ENCODE results near the gene FOXF2. TPM values are rescaled to one million over a fixed set of nuclear protein-coding genes. Genes with fewer than 3 reads are reported as not detected.
"Not testable (repeated sequence)": the region's sequence is repeated elsewhere in the genome, so short reads cannot be mapped to it uniquely, and the experiment has no call there.

Gene FOXF2
- total RNA-seq, 2 donors from 2014 or later: 0.11 TPM; not detected in 1

DNA sequence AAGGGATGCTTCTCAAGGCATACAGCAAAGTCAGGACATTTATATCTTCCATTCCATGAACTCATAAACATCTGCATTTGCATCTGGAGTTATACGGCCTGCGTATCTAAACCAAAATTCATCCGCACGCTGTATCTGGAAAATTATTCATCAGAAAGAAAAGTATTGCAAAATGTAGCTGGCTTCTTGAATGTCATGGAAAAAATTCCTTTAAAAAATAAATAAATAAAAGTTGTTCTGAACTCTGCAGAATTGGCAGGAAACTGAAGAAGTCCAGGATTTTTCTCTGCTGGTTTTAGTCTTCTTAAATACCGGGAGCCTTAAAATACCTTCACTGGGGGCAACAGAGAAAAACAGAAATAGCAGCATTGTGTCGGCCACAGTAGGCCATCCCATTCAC, 23.7 kb upstream of the FOXF2 start:
- no peak overlapping the region for H3K4me3 Mint-ChIP-seq
- 91 to 93% methylated on average over 3 to 6 of the region's 6 CpGs for WGBS, 2 experiments (ENCODE audit: insufficient coverage in 1 of 2, insufficient read length in 1 of 2)
- Histone ChIP-seq H3K9me3 (ENCODE audit: control insufficient read depth, low read length) (peaks cover 7% of the 10 kb centered on the region), H3K9ac (ENCODE audit: extremely low read depth, low read length, poor library complexity, severe bottlenecking) (no peak overlapping the region), H3K36me3 (ENCODE audit: control insufficient read depth, insufficient read depth, low read length) (no peaks in the 10 kb centered on the region), H3K4me1 (ENCODE audit: control insufficient read depth, insufficient read depth, low read length) (no peaks in the 10 kb centered on the region), H3K4me3 (ENCODE audit: low read length) (no peak overlapping the region), H3K27ac (ENCODE audit: low read depth, low read length) (no peak overlapping the region), H3K27me3 (ENCODE audit: control insufficient read depth, insufficient read depth, low read length, poor library complexity, severe bottlenecking) (peaks cover 15% of the 10 kb centered on the region)
- H3K4me1 Mint-ChIP-seq: peaks cover 6% of the 10 kb centered on the region
- DNase-seq: no peak
- TF ChIP-seq, protein P1, sequence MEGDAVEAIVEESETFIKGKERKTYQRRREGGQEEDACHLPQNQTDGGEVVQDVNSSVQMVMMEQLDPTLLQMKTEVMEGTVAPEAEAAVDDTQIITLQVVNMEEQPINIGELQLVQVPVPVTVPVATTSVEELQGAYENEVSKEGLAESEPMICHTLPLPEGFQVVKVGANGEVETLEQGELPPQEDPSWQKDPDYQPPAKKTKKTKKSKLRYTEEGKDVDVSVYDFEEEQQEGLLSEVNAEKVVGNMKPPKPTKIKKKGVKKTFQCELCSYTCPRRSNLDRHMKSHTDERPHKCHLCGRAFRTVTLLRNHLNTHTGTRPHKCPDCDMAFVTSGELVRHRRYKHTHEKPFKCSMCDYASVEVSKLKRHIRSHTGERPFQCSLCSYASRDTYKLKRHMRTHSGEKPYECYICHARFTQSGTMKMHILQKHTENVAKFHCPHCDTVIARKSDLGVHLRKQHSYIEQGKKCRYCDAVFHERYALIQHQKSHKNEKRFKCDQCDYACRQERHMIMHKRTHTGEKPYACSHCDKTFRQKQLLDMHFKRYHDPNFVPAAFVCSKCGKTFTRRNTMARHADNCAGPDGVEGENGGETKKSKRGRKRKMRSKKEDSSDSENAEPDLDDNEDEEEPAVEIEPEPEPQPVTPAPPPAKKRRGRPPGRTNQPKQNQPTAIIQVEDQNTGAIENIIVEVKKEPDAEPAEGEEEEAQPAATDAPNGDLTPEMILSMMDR (conservative IDR thresholded peaks at IDR 0.05): no peak
- H3K36me3 Mint-ChIP-seq (ENCODE audit: low read depth): no peaks in the 10 kb centered on the region
- no peak overlapping the region for H3K27ac Mint-ChIP-seq
- H3K27me3 Mint-ChIP-seq (ENCODE audit: insufficient read depth): peaks cover 47% of the 10 kb centered on the region
- peaks cover 12% of the 10 kb centered on the region for H3K9me3 Mint-ChIP-seq

DNA sequence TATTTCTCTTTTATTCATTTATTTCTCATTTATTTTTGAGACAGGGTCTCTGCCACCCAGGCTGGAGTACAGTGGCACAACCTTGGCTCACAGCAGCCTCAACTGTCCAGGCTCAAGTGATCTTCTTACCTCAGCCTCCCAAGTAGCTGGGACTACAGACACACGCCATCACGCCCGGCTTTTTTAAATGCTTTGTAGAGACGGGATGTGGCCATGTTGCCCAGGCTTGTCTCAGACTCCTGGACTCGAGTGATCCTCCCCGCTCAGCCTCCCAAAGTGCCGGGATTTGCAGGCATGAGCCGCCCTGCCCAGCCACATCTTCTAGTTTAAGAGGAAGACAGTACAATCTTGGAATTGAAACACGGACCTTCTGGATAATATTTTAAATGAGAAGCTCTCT, 21.6 kb upstream of the FOXF2 start:
- no peak for DNase-seq
- peaks cover 6% of the 10 kb centered on the region for H3K4me1 Mint-ChIP-seq
- peaks cover 18% of the 10 kb centered on the region for H3K27me3 ChIP-seq (ENCODE audit: control insufficient read depth, insufficient read depth, low read length, poor library complexity, severe bottlenecking)
- H3K4me3 ChIP-seq (ENCODE audit: low read length): no peak overlapping the region
- no peaks in the 10 kb centered on the region for H3K36me3 Mint-ChIP-seq (ENCODE audit: low read depth)
- no peaks in the 10 kb centered on the region for H3K4me1 ChIP-seq (ENCODE audit: control insufficient read depth, insufficient read depth, low read length)
- peaks cover 8% of the 10 kb centered on the region for H3K9me3 Mint-ChIP-seq
- H3K27ac ChIP-seq (ENCODE audit: low read depth, low read length): no peak overlapping the region
- no peak overlapping the region for H3K4me3 Mint-ChIP-seq
- WGBS, 2 experiments (ENCODE audit: insufficient coverage in 1 of 2, insufficient read length in 1 of 2): 89 to 94% methylated on average over 6 to 9 of the region's 9 CpGs
- TF ChIP-seq, protein P1 (conservative IDR thresholded peaks at IDR 0.05): no peak
- H3K27me3 Mint-ChIP-seq (ENCODE audit: insufficient read depth): peaks cover 59% of the 10 kb centered on the region
- peaks cover 7% of the 10 kb centered on the region for H3K9me3 ChIP-seq (ENCODE audit: control insufficient read depth, low read length)
- H3K36me3 ChIP-seq (ENCODE audit: control insufficient read depth, insufficient read depth, low read length): no peaks in the 10 kb centered on the region
- H3K9ac ChIP-seq (ENCODE audit: extremely low read depth, low read length, poor library complexity, severe bottlenecking): no peak overlapping the region
- H3K27ac Mint-ChIP-seq: no peak overlapping the region

DNA sequence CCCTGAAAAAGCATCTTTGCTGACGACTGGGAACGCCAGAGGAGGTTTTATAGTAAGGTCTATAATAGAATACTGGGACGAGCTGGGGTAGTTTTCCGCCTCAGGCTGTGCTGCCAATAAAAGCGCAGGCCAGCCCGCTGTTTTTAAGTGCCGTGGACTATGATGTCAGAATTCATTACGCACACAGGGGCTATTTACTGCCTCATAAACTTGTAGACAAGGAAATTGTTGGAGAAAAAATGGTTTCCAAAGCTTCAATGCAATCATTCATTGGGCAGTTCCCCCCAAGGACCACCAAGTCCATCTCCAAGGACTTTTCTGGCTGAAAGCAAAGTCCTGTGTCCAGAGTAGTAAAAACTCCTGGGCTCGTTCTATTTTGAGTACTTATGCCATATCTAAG, 20.4 kb upstream of the FOXF2 start:
- Mint-ChIP-seq H3K36me3 (ENCODE audit: low read depth) (no peaks in the 10 kb centered on the region), H3K27ac (no peak overlapping the region), H3K27me3 (ENCODE audit: insufficient read depth) (peaks cover 64% of the 10 kb centered on the region), H3K4me3 (no peak overlapping the region), H3K4me1 (peaks cover 6% of the 10 kb centered on the region), H3K9me3 (peaks cover 8% of the 10 kb centered on the region)
- Histone ChIP-seq H3K9me3 (ENCODE audit: control insufficient read depth, low read length) (peaks cover 7% of the 10 kb centered on the region), H3K27ac (ENCODE audit: low read depth, low read length) (no peak overlapping the region), H3K36me3 (ENCODE audit: control insufficient read depth, insufficient read depth, low read length) (no peaks in the 10 kb centered on the region), H3K9ac (ENCODE audit: extremely low read depth, low read length, poor library complexity, severe bottlenecking) (no peak overlapping the region), H3K27me3 (ENCODE audit: control insufficient read depth, insufficient read depth, low read length, poor library complexity, severe bottlenecking) (peaks cover 30% of the 10 kb centered on the region), H3K4me3 (ENCODE audit: low read length) (no peak overlapping the region), H3K4me1 (ENCODE audit: control insufficient read depth, insufficient read depth, low read length) (no peaks in the 10 kb centered on the region)
- 87 to 92% methylated on average over 2 to 9 of the region's 9 CpGs for WGBS, 2 experiments (ENCODE audit: insufficient coverage in 1 of 2, insufficient read length in 1 of 2)
- no peak for DNase-seq
- TF ChIP-seq, protein P1 (conservative IDR thresholded peaks at IDR 0.05): no peak

DNA sequence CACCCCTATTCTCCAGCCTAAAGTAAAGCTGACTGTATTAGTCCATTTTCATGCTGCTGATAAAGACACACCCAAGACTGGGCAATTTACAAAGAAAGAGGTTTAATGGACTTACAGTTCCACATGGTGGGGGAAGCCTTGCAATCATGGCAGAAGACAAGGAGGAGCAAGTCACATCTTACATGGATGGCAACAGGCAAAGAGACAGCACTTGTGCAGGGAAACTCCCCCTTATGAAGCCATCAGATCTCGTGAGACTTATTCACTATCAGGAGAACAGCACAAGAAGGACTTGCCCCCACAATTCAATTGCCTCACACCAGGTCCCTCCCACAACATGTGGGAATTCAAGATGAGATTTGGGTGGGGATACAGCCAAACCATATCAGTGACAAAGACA, 19.7 kb upstream of the FOXF2 start:
- not testable (repeated sequence) for H3K27ac ChIP-seq (ENCODE audit: low read depth, low read length); H3K36me3 Mint-ChIP-seq (ENCODE audit: low read depth); H3K9ac ChIP-seq (ENCODE audit: extremely low read depth, low read length, poor library complexity, severe bottlenecking); H3K36me3 ChIP-seq (ENCODE audit: control insufficient read depth, insufficient read depth, low read length); DNase-seq; H3K4me3 ChIP-seq (ENCODE audit: low read length); H3K4me3 Mint-ChIP-seq; H3K4me1 ChIP-seq (ENCODE audit: control insufficient read depth, insufficient read depth, low read length); H3K9me3 ChIP-seq (ENCODE audit: control insufficient read depth, low read length); H3K27ac Mint-ChIP-seq; H3K4me1 Mint-ChIP-seq; H3K9me3 Mint-ChIP-seq
- H3K27me3 Mint-ChIP-seq (ENCODE audit: insufficient read depth): peaks cover 69% of the 10 kb centered on the region
- 80 to 89% methylated on average over 1 of the region's 1 CpG for WGBS, 2 experiments (ENCODE audit: insufficient coverage in 1 of 2, insufficient read length in 1 of 2)
- peaks cover 37% of the 10 kb centered on the region for H3K27me3 ChIP-seq (ENCODE audit: control insufficient read depth, insufficient read depth, low read length, poor library complexity, severe bottlenecking)
